ENCODE data around the gene ZNF212.

- TF ChIP-seq, protein P1, sequence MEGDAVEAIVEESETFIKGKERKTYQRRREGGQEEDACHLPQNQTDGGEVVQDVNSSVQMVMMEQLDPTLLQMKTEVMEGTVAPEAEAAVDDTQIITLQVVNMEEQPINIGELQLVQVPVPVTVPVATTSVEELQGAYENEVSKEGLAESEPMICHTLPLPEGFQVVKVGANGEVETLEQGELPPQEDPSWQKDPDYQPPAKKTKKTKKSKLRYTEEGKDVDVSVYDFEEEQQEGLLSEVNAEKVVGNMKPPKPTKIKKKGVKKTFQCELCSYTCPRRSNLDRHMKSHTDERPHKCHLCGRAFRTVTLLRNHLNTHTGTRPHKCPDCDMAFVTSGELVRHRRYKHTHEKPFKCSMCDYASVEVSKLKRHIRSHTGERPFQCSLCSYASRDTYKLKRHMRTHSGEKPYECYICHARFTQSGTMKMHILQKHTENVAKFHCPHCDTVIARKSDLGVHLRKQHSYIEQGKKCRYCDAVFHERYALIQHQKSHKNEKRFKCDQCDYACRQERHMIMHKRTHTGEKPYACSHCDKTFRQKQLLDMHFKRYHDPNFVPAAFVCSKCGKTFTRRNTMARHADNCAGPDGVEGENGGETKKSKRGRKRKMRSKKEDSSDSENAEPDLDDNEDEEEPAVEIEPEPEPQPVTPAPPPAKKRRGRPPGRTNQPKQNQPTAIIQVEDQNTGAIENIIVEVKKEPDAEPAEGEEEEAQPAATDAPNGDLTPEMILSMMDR (IDR thresholded peaks at IDR 0.05): no peak
- TF ChIP-seq EP300 (IDR thresholded peaks at IDR 0.05): no peak
Measured at GRCh38 chr7:149237502-149237901, 1.9 kb upstream of the ZNF212 start.

All from tibial nerve (tissue), 4 donors.